ENCODE results near the gene RAET1E. TPM values are rescaled to one million over a fixed set of nuclear protein-coding genes. Genes with fewer than 3 reads are reported as not detected.

Gene RAET1E
- total RNA-seq, 1 donor from 2014 or later: not detected

DNA sequence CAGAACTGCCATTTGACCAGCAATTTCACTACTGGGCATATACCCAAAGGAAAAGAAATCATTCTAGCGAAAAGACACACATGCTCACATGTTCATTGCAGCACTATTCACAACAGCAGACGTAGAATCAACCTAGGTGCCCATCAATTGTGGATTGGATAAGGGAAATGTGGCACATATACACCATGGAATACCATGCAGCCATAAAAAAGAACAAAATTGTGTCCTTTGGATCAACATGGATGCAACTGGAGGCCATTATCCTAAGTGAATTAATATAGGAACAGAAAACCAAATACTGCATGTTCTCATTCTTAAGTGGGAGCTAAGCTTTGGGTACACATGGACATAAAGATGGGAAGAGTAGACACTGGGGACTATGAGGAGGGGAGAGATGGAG, 16.1 kb downstream of the RAET1E start:
- H3K27me3 Mint-ChIP-seq: peaks cover 46% of the 10 kb centered on the region
- H3K4me3 Mint-ChIP-seq: no peak overlapping the region
- H3K36me3 Mint-ChIP-seq: no peaks in the 10 kb centered on the region

DNA sequence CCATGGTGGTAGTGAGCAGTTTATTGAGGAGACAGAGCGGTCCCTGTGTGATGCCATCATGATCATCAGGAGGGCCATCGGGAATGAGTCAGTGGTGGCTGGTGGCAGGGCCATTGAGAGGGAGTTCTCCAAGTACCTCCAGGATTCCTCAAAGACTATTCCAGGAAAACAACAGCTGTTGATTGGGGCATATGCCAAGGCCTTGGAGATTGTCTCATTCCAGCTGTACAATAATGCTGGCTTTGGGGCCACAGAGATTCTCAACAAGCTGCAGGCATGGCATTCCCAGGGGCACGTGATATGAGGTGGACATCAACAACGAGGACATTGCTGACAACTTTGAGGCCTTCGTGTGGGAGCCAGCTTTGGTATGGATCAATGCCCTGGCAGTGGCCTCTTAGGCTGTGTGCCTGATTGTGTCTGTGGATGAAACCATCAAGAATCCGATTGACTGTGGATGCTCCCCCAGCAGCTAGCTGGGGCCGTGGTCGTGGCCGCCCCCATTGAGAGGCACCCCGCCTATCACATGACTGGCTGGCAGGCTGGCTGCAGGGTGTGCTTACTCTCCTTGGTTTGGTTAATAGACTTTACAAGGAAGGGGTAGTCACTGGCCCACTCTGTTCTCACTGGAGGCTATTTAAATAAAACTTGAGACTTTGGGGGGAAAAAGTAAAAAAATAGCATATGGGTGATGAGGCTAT, 16.7 kb downstream of the RAET1E start:
- Mint-ChIP-seq H3K9me3 (no peaks in the 10 kb centered on the region), H3K27ac (no peak overlapping the region), H3K4me3 (no peak overlapping the region), H3K36me3 (no peaks in the 10 kb centered on the region), H3K4me1 (ENCODE audit: unreplicated experiment) (no peaks in the 10 kb centered on the region), H3K27me3 (peaks cover 46% of the 10 kb centered on the region)
- TF ChIP-seq, protein P1, sequence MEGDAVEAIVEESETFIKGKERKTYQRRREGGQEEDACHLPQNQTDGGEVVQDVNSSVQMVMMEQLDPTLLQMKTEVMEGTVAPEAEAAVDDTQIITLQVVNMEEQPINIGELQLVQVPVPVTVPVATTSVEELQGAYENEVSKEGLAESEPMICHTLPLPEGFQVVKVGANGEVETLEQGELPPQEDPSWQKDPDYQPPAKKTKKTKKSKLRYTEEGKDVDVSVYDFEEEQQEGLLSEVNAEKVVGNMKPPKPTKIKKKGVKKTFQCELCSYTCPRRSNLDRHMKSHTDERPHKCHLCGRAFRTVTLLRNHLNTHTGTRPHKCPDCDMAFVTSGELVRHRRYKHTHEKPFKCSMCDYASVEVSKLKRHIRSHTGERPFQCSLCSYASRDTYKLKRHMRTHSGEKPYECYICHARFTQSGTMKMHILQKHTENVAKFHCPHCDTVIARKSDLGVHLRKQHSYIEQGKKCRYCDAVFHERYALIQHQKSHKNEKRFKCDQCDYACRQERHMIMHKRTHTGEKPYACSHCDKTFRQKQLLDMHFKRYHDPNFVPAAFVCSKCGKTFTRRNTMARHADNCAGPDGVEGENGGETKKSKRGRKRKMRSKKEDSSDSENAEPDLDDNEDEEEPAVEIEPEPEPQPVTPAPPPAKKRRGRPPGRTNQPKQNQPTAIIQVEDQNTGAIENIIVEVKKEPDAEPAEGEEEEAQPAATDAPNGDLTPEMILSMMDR (conservative IDR thresholded peaks at IDR 0.05): no peak
- DNase-seq (ENCODE audit: extremely low spot score, unreplicated experiment): no peak

More for the DNA sequence above, 16.1 kb downstream of the RAET1E start:
- H3K4me1 Mint-ChIP-seq (ENCODE audit: unreplicated experiment): no peaks in the 10 kb centered on the region
- no peak overlapping the region for H3K27ac Mint-ChIP-seq
- no peak for DNase-seq (ENCODE audit: extremely low spot score, unreplicated experiment)
- TF ChIP-seq, protein P1 (conservative IDR thresholded peaks at IDR 0.05): no peak
- H3K9me3 Mint-ChIP-seq: no peaks in the 10 kb centered on the region

DNA sequence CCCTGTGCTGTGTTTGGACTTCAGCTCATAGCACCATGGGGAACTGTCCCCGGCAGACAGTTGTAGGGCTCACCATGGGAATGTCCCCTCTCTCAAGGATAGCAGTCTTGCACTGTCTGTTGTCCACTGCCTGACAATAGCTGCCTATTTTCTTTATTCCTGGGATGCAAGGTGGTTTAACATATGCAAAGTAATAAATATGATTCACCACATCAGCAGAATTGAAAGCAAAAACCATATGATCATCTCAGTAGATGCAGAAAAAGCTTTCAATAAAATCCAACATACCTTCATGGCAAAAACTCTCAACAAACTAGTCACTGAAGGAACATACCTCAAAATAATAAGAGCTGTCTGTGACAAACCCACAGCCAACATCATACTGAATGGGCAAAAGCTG, 20.3 kb downstream of the RAET1E start:
- H3K9me3 Mint-ChIP-seq: no peaks in the 10 kb centered on the region
- TF ChIP-seq, protein P1 (conservative IDR thresholded peaks at IDR 0.05): no peak
- no peak overlapping the region for H3K27ac Mint-ChIP-seq
- no peak for DNase-seq (ENCODE audit: extremely low spot score, unreplicated experiment)
- no peaks in the 10 kb centered on the region for H3K4me1 Mint-ChIP-seq (ENCODE audit: unreplicated experiment)
- H3K27me3 Mint-ChIP-seq: peaks cover 34% of the 10 kb centered on the region
- H3K36me3 Mint-ChIP-seq: no peaks in the 10 kb centered on the region
- H3K4me3 Mint-ChIP-seq: no peak overlapping the region

DNA sequence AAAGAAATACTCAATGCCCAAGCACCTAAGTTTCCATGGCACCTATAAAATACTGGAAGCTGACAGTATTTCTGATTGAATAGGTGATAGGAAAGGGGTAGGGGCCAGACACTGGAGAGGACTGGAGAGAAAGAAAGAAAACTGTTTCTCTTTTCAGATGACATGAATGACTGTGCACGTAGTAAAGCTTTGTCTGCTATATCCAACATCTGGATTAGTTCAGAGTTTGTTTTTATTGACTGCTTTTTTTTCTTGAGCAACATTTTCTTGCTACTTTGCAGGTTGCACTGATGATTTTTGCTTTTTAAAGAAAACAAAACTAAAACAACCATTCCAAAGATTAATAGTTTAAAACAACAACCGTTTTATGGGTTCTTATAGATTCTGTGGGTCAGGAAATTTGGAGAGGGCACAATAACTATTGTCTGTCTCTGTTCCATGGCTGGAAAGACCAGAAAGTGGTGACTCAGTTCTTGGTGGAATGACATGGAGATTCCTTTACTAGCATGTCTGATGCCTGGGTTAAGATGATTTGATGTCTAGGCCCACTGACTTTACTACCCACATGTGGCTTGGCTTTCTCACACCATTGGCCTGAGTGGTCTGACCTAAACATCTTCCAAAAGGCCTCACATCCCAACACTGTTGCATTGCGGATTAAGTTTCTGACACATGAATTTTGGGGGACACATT, 21.5 kb downstream of the RAET1E start:
- TF ChIP-seq, protein P1 (conservative IDR thresholded peaks at IDR 0.05): no peak
- no peaks in the 10 kb centered on the region for H3K4me1 Mint-ChIP-seq (ENCODE audit: unreplicated experiment)
- peaks cover 27% of the 10 kb centered on the region for H3K27me3 Mint-ChIP-seq
- H3K9me3 Mint-ChIP-seq: no peaks in the 10 kb centered on the region
- H3K36me3 Mint-ChIP-seq: no peaks in the 10 kb centered on the region
- no peak for DNase-seq (ENCODE audit: extremely low spot score, unreplicated experiment)
- H3K27ac Mint-ChIP-seq: no peak overlapping the region
- no peak overlapping the region for H3K4me3 Mint-ChIP-seq

DNA sequence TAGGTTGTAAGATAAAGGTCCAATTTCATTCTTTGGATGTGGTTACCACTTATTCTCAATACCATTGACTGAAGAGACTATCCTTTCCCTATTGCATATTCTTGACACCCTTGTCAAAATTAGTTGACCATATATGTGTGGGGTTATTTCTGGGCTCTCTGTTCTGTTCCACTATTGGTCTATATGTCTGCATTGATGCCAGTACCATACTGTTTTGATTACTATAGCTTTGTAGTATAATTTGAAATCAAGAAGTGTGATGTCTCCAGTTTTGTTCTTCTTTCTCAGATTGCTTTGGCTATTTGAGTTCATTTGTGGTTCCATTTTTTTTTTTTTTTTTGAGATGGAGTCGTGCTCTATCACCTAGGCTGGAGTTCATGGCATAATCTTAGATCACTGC, 25.7 kb downstream of the RAET1E start:
- Mint-ChIP-seq H3K4me1 (ENCODE audit: unreplicated experiment) (no peaks in the 10 kb centered on the region), H3K27ac (no peak overlapping the region), H3K4me3 (no peak overlapping the region), H3K36me3 (no peaks in the 10 kb centered on the region), H3K27me3 (peaks cover 5% of the 10 kb centered on the region), H3K9me3 (no peaks in the 10 kb centered on the region)
- TF ChIP-seq, protein P1 (conservative IDR thresholded peaks at IDR 0.05): no peak
- DNase-seq (ENCODE audit: extremely low spot score, unreplicated experiment): no peak
